CD4-positive, alpha-beta T cell (primary cell): ENCODE results near the gene ZNF549. TPM values are rescaled to one million over a fixed set of nuclear protein-coding genes. Genes with fewer than 3 reads are reported as not detected.
"Not testable (repeated sequence)": the region's sequence is repeated elsewhere in the genome, so short reads cannot be mapped to it uniquely, and the experiment has no call there.

Experiments
- ATAC-seq: fragments of 200-7000 bp; cut with Tn5 transposase; one replicate; pipeline ENCODE4 v1.10.0; 2022; ENCODE audit warnings: mild to moderate bottlenecking; ENCODE audit not compliant: poor library complexity
- CTCF ChIA-PET: fragments of 350-600 bp; sonication (Branson Sonifier 250); formaldehyde crosslinking; loops from one replicate; lab custom pipeline; 2021; ENCODE audit warnings: antibody characterized with exemption, inconsistent platforms; lab: Charles Lee
- POLR2A ChIA-PET: fragments of 350-600 bp; sonication (Branson Sonifier 250); formaldehyde crosslinking; loops from one replicate; lab custom pipeline; 2021; ENCODE audit warnings: antibody characterized with exemption, inconsistent platforms; lab: Charles Lee
- DNase-seq, 14 experiments: peaks; one replicate each; pipeline ENCODE4 v3.0.0-alpha.2; 2013 to 2020; ENCODE audit warnings: mixed read lengths in 2 of 14
- H3K27ac ChIP-seq, 2 donors: one replicate each; pipeline versions ENCODE4 v1.5.1 to v1.7.0; 2013; ENCODE audit warnings: low read length in 2 of 2, low read depth in 1 of 2, mild to moderate bottlenecking in 1 of 2
- H3K27me3 ChIP-seq, 2 experiments: 1 replicate in 1 of 2; 2 replicates in 1 of 2; pipeline versions ENCODE4 v1.6.1 to v1.7.0; 2013; ENCODE audit warnings: low read length in 2 of 2, control low read depth in 1 of 2, mild to moderate bottlenecking in 1 of 2, moderate library complexity in 1 of 2; ENCODE audit not compliant: insufficient read depth in 2 of 2, control insufficient read depth in 1 of 2
- H3K36me3 ChIP-seq: one replicate; pipeline ENCODE4 v1.6.1; 2013; ENCODE audit warnings: low read length, control low read depth; ENCODE audit not compliant: insufficient read depth
- H3K4me1 ChIP-seq: one replicate; pipeline ENCODE4 v1.6.1; 2013; ENCODE audit warnings: low read length, control low read depth; ENCODE audit not compliant: insufficient read depth
- H3K4me3 ChIP-seq: one replicate; pipeline ENCODE4 v1.5.1; 2013; ENCODE audit warnings: mild to moderate bottlenecking, low read length, moderate library complexity
- H3K9me3 ChIP-seq, 2 experiments: 1 replicate in 1 of 2; 2 replicates in 1 of 2; pipeline versions ENCODE4 v1.6.1 to v1.7.0; 2013; ENCODE audit warnings: low read length in 2 of 2, mild to moderate bottlenecking in 2 of 2, control low read depth in 1 of 2, moderate library complexity in 1 of 2; ENCODE audit not compliant: control insufficient read depth in 1 of 2, insufficient read depth in 1 of 2
- H3K27ac Mint-ChIP-seq: one replicate; pipeline ENCODE4 v1.8.0; 2020; ENCODE audit warnings: mixed read lengths
- H3K27me3 Mint-ChIP-seq: one replicate; pipeline ENCODE4 v1.8.0; 2021; ENCODE audit warnings: mixed read lengths
- H3K36me3 Mint-ChIP-seq: one replicate; pipeline ENCODE4 v1.8.0; 2021; ENCODE audit warnings: low read depth, mixed read lengths
- H3K4me1 Mint-ChIP-seq: one replicate; pipeline ENCODE4 v1.8.0; 2021; ENCODE audit warnings: low read depth, mixed read lengths
- H3K4me3 Mint-ChIP-seq: one replicate; pipeline ENCODE4 v1.8.0; 2020; ENCODE audit warnings: mild to moderate bottlenecking, mixed read lengths
- H3K9me3 Mint-ChIP-seq: one replicate; pipeline ENCODE4 v1.8.0; 2020; ENCODE audit warnings: mixed read lengths
- CTCF ChIP-seq: fragments of 200-600 bp; IDR thresholded peaks from one replicate; pipeline ENCODE4 v1.8.0; 2022; ENCODE audit warnings: antibody characterized with exemption, mild to moderate bottlenecking
- intact Hi-C, 2 experiments: fragments of 100-400 bp; cut with DNase I in 1 of 2; cut with micrococcal nuclease in 1 of 2; formaldehyde crosslinking; loops; one replicate each; pipeline versions ENCODE4 v1.15.1 to v1.9.0; 2023 to 2025; cut with DNase I, micrococcal nuclease
- polyA plus RNA-seq, 2 donors: library from polyadenylated mRNA; unstranded; fragments of 120-200 nt; gene quantifications; one replicate each; pipeline ENCODE4 v1.2.1, GENCODE V29; 2013
- total RNA-seq, 174 experiments: library from RNA in 2 of 174; stranded (reverse) in 2 of 174; gene quantifications; one replicate each; pipeline ENCODE4 v1.2.3 and lab custom pipeline; 2021 to 2026

Gene ZNF549
- total RNA-seq (10 to 100 TPM; 10.1 to 11.1 TPM), total RNA-seq (lab: John Stamatoyannopoulos, UW) (5.3 to 62.0 (median 38.5) reads per million in 172 experiments)
- 7.1 TPM for polyA plus RNA-seq (2013, experiment 1 of 2)
- polyA plus RNA-seq (2013, experiment 2 of 2) = 6.4 TPM

GRCh38 chr19:57527136-57527881 lies at the start of gene ZNF549:
Gene ZNF549 (plus strand): TSS chr19:57527356. CDS start chr19:57527574, 218 bp downstream.
- peak within 1 kb of the TSS; percentile 97 for H3K4me3 Mint-ChIP-seq
- peak within 1 kb of the TSS; percentile 94 for H3K27ac Mint-ChIP-seq
- H3K27ac ChIP-seq = peak within 1 kb of the TSS; percentile 77 to 81
- peaks cover 26 to 31% of the 10 kb centered on the region in 2 experiments for H3K9me3 ChIP-seq
- CTCF ChIA-PET = interaction anchor here (0.9 kb wide), 1 partner anchor 28 kb away, joined by 3 read pairs; the partner anchor contains the start of gene ZNF773
- POLR2A ChIA-PET = interaction anchor here (0.6 to 1.3 kb wide), 7 partner anchors 27 to 656 kb away, joined by 3 to 6 read pairs (median 5); partner anchors contain the start of genes ZNF134, ZNF274, ZNF416 and ZNF419
- H3K4me3 ChIP-seq = peak within 1 kb of the TSS; percentile 96
- peaks cover 23% of the 10 kb centered on the region for H3K4me1 Mint-ChIP-seq
- ATAC-seq (peak; percentile 97), DNase-seq (peak; percentile 76 to 96 (median 83))
- H3K36me3 Mint-ChIP-seq = peaks cover 55% of the 10 kb centered on the region
- H3K4me1 ChIP-seq = peaks cover 18% of the 10 kb centered on the region
- no peaks in the 10 kb centered on the region for H3K27me3 Mint-ChIP-seq
- H3K9me3 Mint-ChIP-seq = peaks cover 25% of the 10 kb centered on the region
- intact Hi-C loops = loop anchor here (1.0 to 5.0 kb wide), 8 partner anchors 28 to 115 kb away; partner anchors contain the start of genes ZNF416 (in 2 of the 2), ZNF550 (in 2 of the 2), ZNF17 (in 1 of the 2) and ZNF419 (in 1 of the 2)
- TF ChIP-seq CTCF = no peak
- no peaks in the 10 kb centered on the region for H3K27me3 ChIP-seq
- peaks cover 17% of the 10 kb centered on the region for H3K36me3 ChIP-seq

- intact Hi-C loops = loop anchor here in 1 of 2 experiments (2.0 to 5.0 kb wide), 2 partner anchors 39 to 75 kb away; partner anchors contain the start of genes ZNF17 and ZNF549
- H3K4me3 ChIP-seq = peak within 1 kb of the TSS; percentile 80
- ATAC-seq (peak; percentile 97), DNase-seq (peak; percentile 90 to 98 (median 95))
- CTCF ChIA-PET = interaction anchor here (1.2 to 2.6 kb wide), 2 partner anchors 9 to 11 kb away, joined by 3 to 9 read pairs; partner anchors contain the start of gene ZNF772
- POLR2A ChIA-PET = interaction anchor here (0.6 to 1.7 kb wide), 15 partner anchors 10 to 1032 kb away, joined by 3 to 10 read pairs (median 4); partner anchors contain the start of genes ZBTB45, ZNF154, ZNF211 and ZNF264
- Mint-ChIP-seq H3K36me3 (peaks cover 53% of the 10 kb centered on the region), H3K9me3 (peaks cover 24% of the 10 kb centered on the region), H3K4me1 (peaks cover 19% of the 10 kb centered on the region), H3K27ac (peak within 1 kb of the TSS; percentile 57), H3K4me3 (peak within 1 kb of the TSS; percentile 88)
- H3K9me3 ChIP-seq = peaks cover 6 to 20% of the 10 kb centered on the region in 2 experiments
- H3K27ac ChIP-seq = peak within 1 kb of the TSS; percentile 65 to 79
- peaks cover 20% of the 10 kb centered on the region for H3K36me3 ChIP-seq
- not testable (repeated sequence) for H3K27me3 Mint-ChIP-seq, H3K27me3 ChIP-seq
- peaks cover 16% of the 10 kb centered on the region for H3K4me1 ChIP-seq
Measured at GRCh38 chr19:57487477-57488298, 39.5 kb upstream of the ZNF549 start, which contains the start of gene ZNF419. Gene ZNF419 (plus strand): TSS chr19:57487750. CDS start chr19:57487951, 201 bp downstream.

GRCh38 chr19:57488299-57488644 lies 38.9 kb upstream of the ZNF549 start:
- H3K27ac ChIP-seq, H3K27me3 ChIP-seq, H3K27me3 Mint-ChIP-seq, DNase-seq, ATAC-seq: not testable (repeated sequence)
- intact Hi-C loops = loop anchor here in 1 of 2 experiments (5.0 kb wide), 1 partner anchor 76 kb away; the partner anchor contains the start of gene ZNF17
- Histone ChIP-seq H3K4me1 (peaks cover 16% of the 10 kb centered on the region), H3K4me3 (peak overlapping the region; percentile 80), H3K36me3 (peaks cover 25% of the 10 kb centered on the region), H3K9me3 (peaks cover 12 to 21% of the 10 kb centered on the region in 2 experiments)
- Mint-ChIP-seq H3K36me3 (peaks cover 58% of the 10 kb centered on the region), H3K9me3 (peaks cover 27% of the 10 kb centered on the region), H3K4me3 (peak overlapping the region; percentile 88), H3K4me1 (peaks cover 19% of the 10 kb centered on the region), H3K27ac (peak overlapping the region; percentile 57)
- ChIA-PET CTCF (interaction anchor here (1.2 kb wide), 1 partner anchor 9 kb away, joined by 3 read pairs; no protein-coding TSS in a partner anchor), POLR2A (interaction anchor here (1.0 to 1.7 kb wide), 6 partner anchors 11 to 297 kb away, joined by 5 to 10 read pairs (median 5); partner anchors contain the start of genes ZNF264, ZNF416, ZNF549 and ZNF671)

- peaks cover 46 to 61% of the 10 kb centered on the region in 2 experiments for H3K9me3 ChIP-seq
- Mint-ChIP-seq H3K4me3 (peak overlapping the region; percentile 85), H3K36me3 (peaks cover 76% of the 10 kb centered on the region), H3K27ac (peak overlapping the region; percentile 60), H3K4me1 (peaks cover 30% of the 10 kb centered on the region), H3K9me3 (peaks cover 20% of the 10 kb centered on the region)
- intact Hi-C loops = loop anchor here (1.0 to 2.0 kb wide), 3 partner anchors 22 to 59 kb away; partner anchors contain the start of genes ZNF772 (in 2 of the 2), ZNF549 (in 1 of the 2) and ZNF550 (in 1 of the 2)
- DNase-seq = peak in 1 of 14 experiments; percentile 18
- H3K27ac ChIP-seq, H3K36me3 ChIP-seq, H3K4me1 ChIP-seq, H3K4me3 ChIP-seq, ATAC-seq, H3K27me3 ChIP-seq, H3K27me3 Mint-ChIP-seq: not testable (repeated sequence)
- POLR2A ChIA-PET = interaction anchor here (0.6 to 1.9 kb wide), 9 partner anchors 12 to 320 kb away, joined by 3 to 10 read pairs (median 4); partner anchors contain the start of genes ZNF416, ZNF419, ZNF548 and ZNF549
- CTCF ChIA-PET = interaction anchor here (0.9 to 1.4 kb wide), 2 partner anchors 22 to 28 kb away, joined by 3 read pairs; partner anchors contain the start of genes ZNF549 and ZNF772
Measured at GRCh38 chr19:57499332-57499679, 27.9 kb upstream of the ZNF549 start.
